ENCODE data around the gene ITGAL. TPM values are rescaled to one million over a fixed set of nuclear protein-coding genes. Genes with fewer than 3 reads are reported as not detected.

Gene ITGAL
- polyA plus RNA-seq, 1 donor (not counting 4 experiments of a cell fraction or from before 2014, with no cell fraction given): not detected

- dilution Hi-C loops (cut with MboI; ENCODE audit: extremely low pct_ligation_motif_present, low sequenced_read_pairs): no loop called here
- DNase-seq (ENCODE audit: low read depth, low spot score) (no peak), FAIRE-seq (no peak)
- Histone ChIP-seq H4K20me1 (ENCODE audit: control insufficient read depth, extremely low read depth, insufficient read depth, low read length) (no peaks in the 10 kb centered on the region), H3K4me1 (ENCODE audit: control insufficient read depth, extremely low read depth, insufficient read depth, low read length) (peaks cover 14% of the 10 kb centered on the region), H3K27ac (ENCODE audit: control insufficient read depth, insufficient read depth, low read length) (no peak overlapping the region), H3K4me2 (ENCODE audit: control insufficient read depth, extremely low read depth, insufficient read depth, low read depth, low read length) (no peak overlapping the region), H3K4me3 (ENCODE audit: control insufficient read depth in 2 of 3, extremely low read depth in 1 of 3, insufficient read depth in 2 of 3, low read depth in 1 of 3, low read length in 3 of 3) (no peak overlapping the region), H3K36me3 (ENCODE audit: control insufficient read depth in 2 of 2, extremely low read depth in 1 of 2, insufficient read depth in 2 of 2, low read length in 2 of 2) (no peaks in the 10 kb centered on the region), H3K79me2 (ENCODE audit: control insufficient read depth, insufficient read depth, low read length) (no peaks in the 10 kb centered on the region), H2AFZ (ENCODE audit: control insufficient read depth, low read length) (no peak overlapping the region), H3K27me3 (ENCODE audit: control insufficient read depth, extremely low read depth, insufficient read depth, low read length) (no peaks in the 10 kb centered on the region), H3K9ac (ENCODE audit: control insufficient read depth, extremely low read depth, insufficient read depth, low read length) (no peak overlapping the region), H3K9me1 (ENCODE audit: control insufficient read depth, extremely low read depth, insufficient read depth, low read length) (no peaks in the 10 kb centered on the region), H3K9me3 (ENCODE audit: control insufficient read depth, low read depth, low read length) (no peaks in the 10 kb centered on the region)
- TF ChIP-seq EZH2 (IDR thresholded peaks at IDR 0.05; ENCODE audit: low read length): no peak
- TF ChIP-seq CTCF (optimal IDR thresholded peaks at IDR 0.05 in 1 of 3, IDR thresholded peaks at IDR 0.05 in 1 of 3, conservative IDR thresholded peaks at IDR 0.05 in 1 of 3; ENCODE audit: extremely low read depth in 1 of 3, insufficient read depth in 2 of 3, low read length in 3 of 3): no peak
Observed at GRCh38 chr16:30485818-30486436, 13.4 kb downstream of the ITGAL start.

DNA sequence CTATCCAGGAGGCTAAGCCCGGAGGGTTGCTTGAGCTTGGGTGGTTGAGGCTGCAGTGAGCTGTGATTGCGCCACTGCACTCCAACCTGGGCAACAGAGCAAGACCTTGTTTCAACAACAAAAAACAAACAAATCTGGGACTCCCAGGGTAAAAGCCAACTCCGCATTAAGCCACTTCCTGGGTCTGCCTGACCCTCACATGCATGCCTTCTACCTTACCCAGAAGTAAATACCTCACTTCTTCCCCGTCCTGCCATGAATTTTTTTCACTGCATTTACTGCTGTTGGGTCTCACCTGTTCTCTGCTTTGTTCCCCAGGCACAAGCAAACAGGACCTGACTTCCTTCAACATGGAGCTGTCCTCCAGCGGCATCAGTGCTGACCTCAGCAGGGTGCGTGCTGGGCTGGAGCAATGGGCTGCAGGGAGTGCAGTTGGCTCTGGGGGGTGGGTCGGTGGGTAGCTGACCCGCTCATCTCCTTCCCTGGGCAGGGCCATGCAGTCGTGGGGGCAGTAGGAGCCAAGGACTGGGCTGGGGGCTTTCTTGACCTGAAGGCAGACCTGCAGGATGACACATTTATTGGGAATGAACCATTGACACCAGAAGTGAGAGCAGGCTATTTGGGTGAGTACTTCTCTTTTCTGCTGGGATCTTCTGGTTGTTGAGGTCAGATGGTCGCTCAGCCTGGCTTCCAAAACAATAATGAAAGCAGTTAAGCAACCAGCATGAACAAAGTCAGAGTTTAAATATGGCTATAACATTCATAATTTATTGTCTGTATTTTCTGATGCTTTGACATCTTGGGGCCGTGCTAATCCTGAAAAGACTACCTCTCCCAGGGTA lies 16.4 kb downstream of the ITGAL start:
- H3K27ac ChIP-seq (ENCODE audit: control insufficient read depth, insufficient read depth, low read length): no peak overlapping the region
- peaks cover 21% of the 10 kb centered on the region for H3K4me1 ChIP-seq (ENCODE audit: control insufficient read depth, extremely low read depth, insufficient read depth, low read length)
- H3K79me2 ChIP-seq (ENCODE audit: control insufficient read depth, insufficient read depth, low read length): no peaks in the 10 kb centered on the region
- no peaks in the 10 kb centered on the region for H3K9me1 ChIP-seq (ENCODE audit: control insufficient read depth, extremely low read depth, insufficient read depth, low read length)
- no peak for TF ChIP-seq EZH2 (IDR thresholded peaks at IDR 0.05; ENCODE audit: low read length)
- TF ChIP-seq CTCF (optimal IDR thresholded peaks at IDR 0.05 in 1 of 3, IDR thresholded peaks at IDR 0.05 in 1 of 3, conservative IDR thresholded peaks at IDR 0.05 in 1 of 3; ENCODE audit: extremely low read depth in 1 of 3, insufficient read depth in 2 of 3, low read length in 3 of 3): no peak
- no peaks in the 10 kb centered on the region for H3K36me3 ChIP-seq (ENCODE audit: control insufficient read depth in 2 of 2, extremely low read depth in 1 of 2, insufficient read depth in 2 of 2, low read length in 2 of 2)
- DNase-seq (ENCODE audit: low read depth, low spot score): no peak
- dilution Hi-C loops (cut with MboI; ENCODE audit: extremely low pct_ligation_motif_present, low sequenced_read_pairs): no loop called here
- H3K4me2 ChIP-seq (ENCODE audit: control insufficient read depth, extremely low read depth, insufficient read depth, low read depth, low read length): no peak overlapping the region
- no peak overlapping the region for H3K4me3 ChIP-seq (ENCODE audit: control insufficient read depth in 2 of 3, extremely low read depth in 1 of 3, insufficient read depth in 2 of 3, low read depth in 1 of 3, low read length in 3 of 3)
- FAIRE-seq: no peak
- H3K9ac ChIP-seq (ENCODE audit: control insufficient read depth, extremely low read depth, insufficient read depth, low read length): no peak overlapping the region
- no peak overlapping the region for H2AFZ ChIP-seq (ENCODE audit: control insufficient read depth, low read length)
- peaks cover 2% of the 10 kb centered on the region for H3K27me3 ChIP-seq (ENCODE audit: control insufficient read depth, extremely low read depth, insufficient read depth, low read length)
- no peaks in the 10 kb centered on the region for H4K20me1 ChIP-seq (ENCODE audit: control insufficient read depth, extremely low read depth, insufficient read depth, low read length)
- H3K9me3 ChIP-seq (ENCODE audit: control insufficient read depth, low read depth, low read length): no peaks in the 10 kb centered on the region

Measured in keratinocyte (primary cell).